A673 (cell line): ENCODE results near the gene CHD9. TPM values are rescaled to one million over a fixed set of nuclear protein-coding genes. Genes with fewer than 3 reads are reported as not detected.
A peak's percentile ranks its signal among the peaks of the same experiment; 100 is the strongest.

Experiments
- BruUV-seq: library from RNA; stranded (reverse); fragments of 400-500 nt; replicated peaks from 2 replicates; lab custom pipeline; 2021; lab: Mats Ljungman, UMichigan
- CTCF ChIA-PET: fragments of 300-600 bp; sonication (Branson Sonifier 250); formaldehyde crosslinking; loops from one replicate; lab custom pipeline; 2022; ENCODE audit warnings: antibody characterized with exemption; lab: Charles Lee
- POLR2A ChIA-PET: fragments of 300-600 bp; sonication (Branson Sonifier 250); formaldehyde crosslinking; loops from one replicate; lab custom pipeline; 2022; ENCODE audit warnings: antibody characterized with exemption; ENCODE audit not compliant: low non-redundant PET; lab: Charles Lee
- DNase-seq: peaks from one replicate; pipeline ENCODE4 v3.0.0-alpha.2; 2015; ENCODE audit warnings: low spot score
- H3K27ac ChIP-seq: fragments of 200-600 bp; sonication (generic); 2 replicates; pipeline ENCODE4 v1.5.1; 2016; ENCODE audit warnings: mixed run types, low read depth, mild to moderate bottlenecking, mixed read lengths, antibody characterized with exemption, low read length; ENCODE audit not compliant: poor library complexity, severe bottlenecking
- H3K27me3 ChIP-seq: fragments of 200-600 bp; sonication (generic); replicated peaks from 2 replicates; pipeline ENCODE4 v1.6.1; 2017; ENCODE audit warnings: mixed run types, low read depth, mild to moderate bottlenecking, mixed read lengths, antibody characterized with exemption, low read length; ENCODE audit not compliant: insufficient read depth, poor library complexity
- H3K36me3 ChIP-seq: fragments of 200-600 bp; sonication (generic); 2 replicates; pipeline ENCODE4 v1.6.1; 2016; ENCODE audit warnings: mixed run types, mild to moderate bottlenecking, mixed read lengths, antibody characterized with exemption, low read length; ENCODE audit not compliant: insufficient read depth, poor library complexity, severe bottlenecking
- H3K4me1 ChIP-seq: fragments of 200-600 bp; sonication (generic); 2 replicates; pipeline ENCODE4 v1.6.1; 2017; ENCODE audit warnings: mixed run types, mild to moderate bottlenecking, mixed read lengths, antibody characterized with exemption, low read length; ENCODE audit not compliant: insufficient read depth, poor library complexity, severe bottlenecking
- H3K4me3 ChIP-seq: fragments of 200-600 bp; sonication (generic); 2 replicates; pipeline ENCODE4 v1.5.1; 2016; ENCODE audit warnings: low read depth, mixed run types, mild to moderate bottlenecking, mixed read lengths, low read length; ENCODE audit not compliant: poor library complexity, severe bottlenecking
- H3K9me3 ChIP-seq: fragments of 200-600 bp; sonication (generic); 2 replicates; pipeline ENCODE4 v1.6.1; 2016; ENCODE audit warnings: mixed run types, low read depth, mild to moderate bottlenecking, mixed read lengths, antibody characterized with exemption, low read length; ENCODE audit not compliant: poor library complexity, severe bottlenecking
- EZH2 ChIP-seq: fragments of 200-600 bp; sonication (generic); IDR thresholded peaks from 2 replicates; pipeline ENCODE4 v1.6.1; 2017; ENCODE audit warnings: borderline replicate concordance, low read depth, mild to moderate bottlenecking, mixed read lengths, antibody characterized with exemption, low read length; ENCODE audit not compliant: poor library complexity, severe bottlenecking
- intact Hi-C: fragments of 100-400 bp; cut with micrococcal nuclease; formaldehyde crosslinking; loops from one replicate; pipeline ENCODE4 v1.10.0; 2022; ENCODE audit not compliant: unreplicated experiment
- total RNA-seq: library from RNA; stranded (reverse); gene quantifications from 2 replicates; pipeline ENCODE4 v1.2.3, GENCODE V29; 2021
- TF ChIP-seq, protein P1 (sequence below): fragments of 300-800, 200-600 bp; sonication (generic); conservative IDR thresholded peaks from 2 replicates; pipeline ENCODE4 v1.5.1; 2017; ENCODE audit warnings: low read depth, mild to moderate bottlenecking, antibody characterized with exemption, low read length, moderate library complexity, mixed read lengths

CHD9 gene
- total RNA-seq, 1 experiment from 2014 or later, result 76.8 TPM

- no peaks in the 10 kb centered on the region for H3K9me3 ChIP-seq
- BruUV-seq, result no TSS peak
- no peak overlapping the region for H3K27ac ChIP-seq
- ChIA-PET POLR2A (no interaction called here), CTCF (no interaction called here)
- peaks cover 8% of the 10 kb centered on the region for H3K27me3 ChIP-seq
- no peak overlapping the region for H3K4me3 ChIP-seq
- DNase-seq, result no peak
- TF ChIP-seq, protein P1, sequence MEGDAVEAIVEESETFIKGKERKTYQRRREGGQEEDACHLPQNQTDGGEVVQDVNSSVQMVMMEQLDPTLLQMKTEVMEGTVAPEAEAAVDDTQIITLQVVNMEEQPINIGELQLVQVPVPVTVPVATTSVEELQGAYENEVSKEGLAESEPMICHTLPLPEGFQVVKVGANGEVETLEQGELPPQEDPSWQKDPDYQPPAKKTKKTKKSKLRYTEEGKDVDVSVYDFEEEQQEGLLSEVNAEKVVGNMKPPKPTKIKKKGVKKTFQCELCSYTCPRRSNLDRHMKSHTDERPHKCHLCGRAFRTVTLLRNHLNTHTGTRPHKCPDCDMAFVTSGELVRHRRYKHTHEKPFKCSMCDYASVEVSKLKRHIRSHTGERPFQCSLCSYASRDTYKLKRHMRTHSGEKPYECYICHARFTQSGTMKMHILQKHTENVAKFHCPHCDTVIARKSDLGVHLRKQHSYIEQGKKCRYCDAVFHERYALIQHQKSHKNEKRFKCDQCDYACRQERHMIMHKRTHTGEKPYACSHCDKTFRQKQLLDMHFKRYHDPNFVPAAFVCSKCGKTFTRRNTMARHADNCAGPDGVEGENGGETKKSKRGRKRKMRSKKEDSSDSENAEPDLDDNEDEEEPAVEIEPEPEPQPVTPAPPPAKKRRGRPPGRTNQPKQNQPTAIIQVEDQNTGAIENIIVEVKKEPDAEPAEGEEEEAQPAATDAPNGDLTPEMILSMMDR, result no peak
- no peak for TF ChIP-seq EZH2
- H3K36me3 ChIP-seq, result no peaks in the 10 kb centered on the region
- intact Hi-C loops, result no loop called here
- no peaks in the 10 kb centered on the region for H3K4me1 ChIP-seq
Observed at GRCh38 chr16:53014287-53014686, 40.5 kb upstream of the CHD9 start.

DNA sequence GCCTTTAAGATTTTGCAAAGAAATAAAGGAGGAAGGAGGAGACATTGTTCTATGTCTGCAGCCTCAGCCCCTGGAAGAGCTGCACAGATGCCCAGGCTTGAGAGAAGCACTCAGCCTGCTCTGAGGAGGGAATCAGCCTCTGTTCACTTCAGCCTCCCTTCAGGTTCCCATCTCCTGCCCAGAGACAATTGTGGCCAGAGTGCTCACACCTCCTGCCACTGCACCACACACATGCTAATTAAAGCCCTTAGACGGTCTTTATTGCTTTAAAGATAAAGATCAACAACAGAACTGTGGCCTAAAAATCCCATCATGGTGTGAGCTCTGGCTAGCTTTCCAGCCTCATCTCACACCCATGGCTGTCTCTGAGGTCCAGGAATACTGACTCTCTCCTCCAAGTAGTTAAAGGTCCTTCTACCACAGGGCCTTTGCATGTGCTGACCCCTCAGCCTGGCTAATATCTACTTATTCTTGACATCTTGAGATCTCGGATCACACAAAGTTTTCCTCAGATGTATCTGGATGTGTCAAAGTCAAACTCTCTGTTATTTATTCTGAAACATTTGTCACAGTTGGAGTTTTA is 35.9 kb upstream of the CHD9 start:
- H3K36me3 ChIP-seq, result no peaks in the 10 kb centered on the region
- no peaks in the 10 kb centered on the region for H3K4me1 ChIP-seq
- BruUV-seq, result no TSS peak
- H3K9me3 ChIP-seq, result no peaks in the 10 kb centered on the region
- H3K27me3 ChIP-seq, result peaks cover 3% of the 10 kb centered on the region
- DNase-seq, result no peak
- ChIA-PET POLR2A (no interaction called here), CTCF (no interaction called here)
- TF ChIP-seq, protein P1, result no peak
- no peak for TF ChIP-seq EZH2
- no peak overlapping the region for H3K27ac ChIP-seq
- intact Hi-C loops, result no loop called here
- H3K4me3 ChIP-seq, result no peak overlapping the region

GRCh38 chr16:53022374-53022773 is 32.4 kb upstream of the CHD9 start:
- H3K4me3 ChIP-seq, result no peak overlapping the region
- peak; percentile 79 for DNase-seq
- H3K27me3 ChIP-seq, result no peaks in the 10 kb centered on the region
- H3K36me3 ChIP-seq, result no peaks in the 10 kb centered on the region
- no peak overlapping the region for H3K27ac ChIP-seq
- ChIA-PET POLR2A (interaction anchor here (0.7 kb wide), 1 partner anchor 44 kb away, joined by 3 read pairs; no protein-coding TSS in a partner anchor), CTCF (interaction anchor here (0.6 to 1.6 kb wide), 6 partner anchors 15 to 953 kb away, joined by 3 to 15 read pairs (median 4); partner anchors contain the start of gene CHD9)
- intact Hi-C loops, result loop anchor here (1.0 to 5.0 kb wide), 2 partner anchors 830 to 954 kb away; no protein-coding TSS in a partner anchor
- TF ChIP-seq, protein P1, result peak; percentile 74
- no peak for TF ChIP-seq EZH2
- no peaks in the 10 kb centered on the region for H3K9me3 ChIP-seq
- BruUV-seq, result no TSS peak
- no peaks in the 10 kb centered on the region for H3K4me1 ChIP-seq
